ENCODE measurements around the gene CAPN2. TPM values are rescaled to one million over a fixed set of nuclear protein-coding genes. Genes with fewer than 3 reads are reported as not detected.

The CAPN2 gene
- polyA plus RNA-seq, 4 donors: 47.0 to 115 (median 68.8) TPM

DNA sequence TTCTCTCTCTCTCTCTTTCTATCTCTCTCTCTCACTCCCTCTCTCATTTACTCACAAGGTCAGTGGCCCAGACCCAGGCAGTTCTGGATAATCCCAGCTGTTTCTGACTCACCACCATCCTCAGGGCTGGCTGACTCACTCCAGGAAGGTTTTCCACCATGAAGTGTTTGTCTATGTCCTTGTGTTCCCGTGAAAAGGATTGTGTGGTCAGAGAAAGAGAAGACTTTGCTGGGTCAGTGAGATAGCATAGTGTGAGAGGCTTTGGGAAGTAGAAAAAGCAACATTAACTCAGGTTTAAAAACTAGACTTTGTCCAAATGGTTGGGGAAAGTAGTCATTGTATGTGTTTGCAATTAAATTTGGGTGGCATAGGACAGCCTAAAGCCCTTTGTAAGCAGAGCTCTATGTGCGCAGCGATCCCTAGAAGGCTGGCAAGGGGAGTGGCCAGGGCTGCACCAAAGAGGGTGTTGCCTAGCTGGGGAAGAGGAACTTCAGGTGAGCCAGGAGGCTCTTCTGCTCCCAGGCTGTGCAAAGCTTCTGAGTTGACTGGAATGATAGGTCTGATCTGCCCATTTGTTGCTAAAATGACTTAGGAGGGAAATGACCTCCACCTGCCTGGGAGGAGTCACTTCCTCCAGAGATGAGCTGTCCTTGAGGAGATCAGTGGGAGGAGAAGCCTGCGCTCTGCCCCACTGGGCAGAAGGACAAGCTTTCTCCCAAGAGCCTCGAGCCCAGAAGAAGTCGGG lies 4.9 kb upstream of the CAPN2 start:
- 23 to 42% (median 25%) methylated on average over 6 of the region's 6 CpGs for WGBS, 3 donors
- H3K4me1 ChIP-seq (ENCODE audit: control insufficient read depth in 3 of 3, insufficient read depth in 2 of 3, low read depth in 1 of 3, low read length in 2 of 3): peaks cover 7 to 16% (median 16%) of the 10 kb centered on the region in 3 donors

DNA sequence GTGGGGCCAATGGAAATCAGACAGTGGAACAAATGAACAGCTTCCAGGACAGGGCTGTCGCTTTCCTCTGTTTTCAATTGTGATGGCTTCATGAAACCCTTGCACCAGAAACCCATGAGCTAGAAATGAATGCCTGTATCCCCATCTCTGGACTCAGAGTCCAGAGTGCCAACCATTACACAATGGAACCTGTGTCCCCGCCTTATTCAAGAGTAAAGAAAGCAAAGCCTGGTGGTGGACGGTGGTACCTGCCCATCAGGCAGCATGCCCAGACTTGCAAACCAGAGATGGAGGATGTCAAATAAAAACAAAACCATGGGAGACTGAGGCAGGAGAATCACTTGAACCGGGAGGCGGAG lies 4.4 kb upstream of the CAPN2 start:
- no peaks in the 10 kb centered on the region for H3K36me3 ChIP-seq (ENCODE audit: control insufficient read depth in 3 of 3, insufficient read depth in 2 of 3, low read depth in 1 of 3, low read length in 3 of 3)
- DNase-seq (peak; percentile 71 to 80), FAIRE-seq (no peak)
- no peaks in the 10 kb centered on the region for H3K9me3 ChIP-seq (ENCODE audit: control insufficient read depth in 2 of 2, insufficient read depth in 1 of 2, low read depth in 1 of 2, low read length in 1 of 2)
- no peaks in the 10 kb centered on the region for H3K27me3 ChIP-seq (ENCODE audit: control insufficient read depth in 3 of 3, insufficient read depth in 3 of 3, low read length in 3 of 3)
- H3K4me3 ChIP-seq (ENCODE audit: low read depth in 1 of 3, low read length in 3 of 3): no peak overlapping the region
- 40 to 62% (median 44%) methylated on average over 5 of the region's 5 CpGs for WGBS, 3 donors
- peaks cover 7 to 16% (median 16%) of the 10 kb centered on the region in 3 donors for H3K4me1 ChIP-seq (ENCODE audit: control insufficient read depth in 3 of 3, insufficient read depth in 2 of 3, low read depth in 1 of 3, low read length in 2 of 3)
- H3K27ac ChIP-seq (ENCODE audit: low read depth in 1 of 3, low read length in 2 of 3): peak overlapping the region; percentile 70 to 95 (median 79)

More for the DNA sequence above, 4.9 kb upstream of the CAPN2 start:
- Histone ChIP-seq H3K36me3 (ENCODE audit: control insufficient read depth in 3 of 3, insufficient read depth in 2 of 3, low read depth in 1 of 3, low read length in 3 of 3) (no peaks in the 10 kb centered on the region), H3K9me3 (ENCODE audit: control insufficient read depth in 2 of 2, insufficient read depth in 1 of 2, low read depth in 1 of 2, low read length in 1 of 2) (no peaks in the 10 kb centered on the region), H3K27me3 (ENCODE audit: control insufficient read depth in 3 of 3, insufficient read depth in 3 of 3, low read length in 3 of 3) (no peaks in the 10 kb centered on the region), H3K27ac (ENCODE audit: low read depth in 1 of 3, low read length in 2 of 3) (peak overlapping the region; percentile 70 to 95 (median 79)), H3K4me3 (ENCODE audit: low read depth in 1 of 3, low read length in 3 of 3) (no peak overlapping the region)
- DNase-seq: peak; percentile 79 to 87
- FAIRE-seq: no peak

DNA sequence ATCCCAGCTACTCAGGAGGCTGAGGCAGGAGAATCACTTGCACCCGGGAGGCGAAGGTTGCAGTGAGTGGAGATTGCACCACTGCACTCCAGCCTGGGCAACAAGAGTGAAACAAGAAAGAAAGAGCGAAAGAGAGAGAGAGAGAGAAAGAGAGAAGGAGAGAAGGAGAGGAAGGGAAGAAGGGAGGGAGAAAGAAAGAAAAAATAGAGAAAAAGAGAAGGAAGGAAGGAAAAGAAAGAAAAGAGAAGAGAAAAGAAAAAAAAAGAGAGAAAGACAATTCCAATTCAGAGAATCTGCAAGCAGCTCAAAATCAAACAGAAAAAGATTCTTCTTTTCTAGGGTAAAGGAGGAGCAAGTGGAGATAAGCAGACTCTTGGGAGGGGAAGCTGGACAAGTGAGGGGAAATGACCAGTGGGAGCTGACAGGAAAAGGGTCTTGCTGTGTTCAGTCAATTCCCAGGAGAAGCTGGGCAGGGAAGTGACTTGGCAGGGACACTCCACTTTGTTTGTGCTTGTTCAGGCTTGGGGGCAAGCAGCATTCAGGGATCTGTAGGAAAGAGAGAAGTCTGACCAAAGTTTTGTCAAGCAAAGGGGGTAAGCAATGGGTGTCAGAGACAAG lies 3.6 kb upstream of the CAPN2 start:
- WGBS, 3 donors: 94 to 97% (median 95%) methylated on average over 3 of the region's 3 CpGs
- no peak overlapping the region for H3K27ac ChIP-seq (ENCODE audit: low read depth in 1 of 3, low read length in 2 of 3)
- peaks cover 7 to 22% (median 16%) of the 10 kb centered on the region in 3 donors for H3K4me1 ChIP-seq (ENCODE audit: control insufficient read depth in 3 of 3, insufficient read depth in 2 of 3, low read depth in 1 of 3, low read length in 2 of 3)

DNA sequence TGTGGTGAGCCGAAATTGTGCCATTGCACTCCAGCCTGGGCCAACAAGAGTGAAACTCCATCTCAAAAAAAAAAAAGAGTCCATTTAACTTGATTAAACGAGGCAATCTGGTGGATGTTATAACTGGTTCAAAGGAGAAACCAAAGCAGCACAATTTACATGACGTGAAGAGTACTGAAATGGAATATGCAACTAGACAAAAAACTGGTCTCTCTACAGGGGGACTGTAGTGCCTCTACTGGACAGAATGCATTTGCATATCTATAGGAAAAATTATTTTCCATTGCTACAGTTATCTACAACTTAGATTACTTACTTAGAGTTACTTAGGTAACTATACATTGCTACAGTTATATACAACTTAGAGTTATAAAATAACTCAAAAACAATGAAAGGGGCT lies 2.7 kb upstream of the CAPN2 start:
- H3K27me3 ChIP-seq (ENCODE audit: control insufficient read depth in 3 of 3, insufficient read depth in 3 of 3, low read length in 3 of 3): no peaks in the 10 kb centered on the region
- DNase-seq (no peak), FAIRE-seq (no peak)
- no peak overlapping the region for H3K27ac ChIP-seq (ENCODE audit: low read depth in 1 of 3, low read length in 2 of 3)
- H3K4me1 ChIP-seq (ENCODE audit: control insufficient read depth in 3 of 3, insufficient read depth in 2 of 3, low read depth in 1 of 3, low read length in 2 of 3): peaks cover 7 to 24% (median 19%) of the 10 kb centered on the region in 3 donors
- no peak overlapping the region for H3K4me3 ChIP-seq (ENCODE audit: low read depth in 1 of 3, low read length in 3 of 3)
- H3K9me3 ChIP-seq (ENCODE audit: control insufficient read depth in 2 of 2, insufficient read depth in 1 of 2, low read depth in 1 of 2, low read length in 1 of 2): no peaks in the 10 kb centered on the region
- 73 to 77% (median 73%) methylated on average over 3 of the region's 3 CpGs for WGBS, 3 donors
- no peaks in the 10 kb centered on the region for H3K36me3 ChIP-seq (ENCODE audit: control insufficient read depth in 3 of 3, insufficient read depth in 2 of 3, low read depth in 1 of 3, low read length in 3 of 3)

More for the DNA sequence above, 3.6 kb upstream of the CAPN2 start:
- FAIRE-seq: no peak
- no peaks in the 10 kb centered on the region for H3K36me3 ChIP-seq (ENCODE audit: control insufficient read depth in 3 of 3, insufficient read depth in 2 of 3, low read depth in 1 of 3, low read length in 3 of 3)
- DNase-seq: no peak
- no peaks in the 10 kb centered on the region for H3K9me3 ChIP-seq (ENCODE audit: control insufficient read depth in 2 of 2, insufficient read depth in 1 of 2, low read depth in 1 of 2, low read length in 1 of 2)
- no peak overlapping the region for H3K4me3 ChIP-seq (ENCODE audit: low read depth in 1 of 3, low read length in 3 of 3)
- H3K27me3 ChIP-seq (ENCODE audit: control insufficient read depth in 3 of 3, insufficient read depth in 3 of 3, low read length in 3 of 3): no peaks in the 10 kb centered on the region

DNA sequence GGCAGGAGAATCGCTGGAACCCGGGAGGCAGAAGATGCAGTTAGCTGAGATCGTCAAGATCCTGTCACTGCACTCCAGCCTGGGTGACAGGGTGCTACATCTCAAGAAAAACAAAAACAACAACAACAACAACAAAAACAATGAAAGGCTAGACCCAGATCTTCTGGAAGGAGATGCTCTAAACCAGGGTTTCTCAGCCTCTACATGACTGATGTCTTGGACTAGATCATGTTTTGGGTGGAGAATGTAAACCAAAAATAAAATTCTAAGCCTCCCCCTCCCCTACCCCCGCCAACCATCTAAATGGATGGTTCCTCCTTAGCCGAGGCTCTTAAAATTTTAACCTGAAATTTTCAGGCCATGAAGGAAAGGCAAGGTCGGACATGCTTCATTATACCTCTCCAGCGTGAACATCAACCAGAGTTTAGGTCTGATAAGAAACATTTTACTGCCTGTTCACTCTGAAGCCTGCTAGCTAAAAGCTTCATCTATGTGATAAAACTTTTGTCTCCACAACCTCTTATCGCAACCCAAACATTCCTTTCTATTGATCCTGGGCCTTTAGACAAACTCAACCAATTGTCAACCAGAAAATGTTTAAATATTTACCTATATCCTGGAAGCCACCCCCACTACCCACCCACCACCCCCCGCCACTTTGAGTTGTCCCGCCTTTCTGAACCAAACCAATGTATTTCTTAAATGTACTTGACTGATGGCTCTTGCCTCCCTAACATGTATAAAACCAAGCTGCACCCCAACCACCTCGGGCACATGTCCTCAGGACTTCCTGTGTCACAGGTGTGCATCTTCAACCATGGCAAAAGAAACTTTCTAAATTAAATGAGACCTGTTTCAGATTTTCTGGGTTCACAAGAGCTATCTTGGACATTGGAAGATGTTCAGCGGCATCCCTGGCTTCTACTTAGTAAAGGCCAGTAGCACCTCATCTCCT lies 1.9 kb upstream of the CAPN2 start:
- Histone ChIP-seq H3K4me1 (ENCODE audit: control insufficient read depth in 3 of 3, insufficient read depth in 2 of 3, low read depth in 1 of 3, low read length in 2 of 3) (peaks cover 11 to 32% (median 21%) of the 10 kb centered on the region in 3 donors), H3K27me3 (ENCODE audit: control insufficient read depth in 3 of 3, insufficient read depth in 3 of 3, low read length in 3 of 3) (no peaks in the 10 kb centered on the region), H3K4me3 (ENCODE audit: low read depth in 1 of 3, low read length in 3 of 3) (no peak overlapping the region), H3K9me3 (ENCODE audit: control insufficient read depth in 2 of 2, insufficient read depth in 1 of 2, low read depth in 1 of 2, low read length in 1 of 2) (no peaks in the 10 kb centered on the region), H3K36me3 (ENCODE audit: control insufficient read depth in 3 of 3, insufficient read depth in 2 of 3, low read depth in 1 of 3, low read length in 3 of 3) (no peaks in the 10 kb centered on the region), H3K27ac (ENCODE audit: low read depth in 1 of 3, low read length in 2 of 3) (no peak overlapping the region)
- 80 to 84% (median 82%) methylated on average over 12 of the region's 12 CpGs for WGBS, 3 donors
- FAIRE-seq: no peak
- DNase-seq: no peak

DNA sequence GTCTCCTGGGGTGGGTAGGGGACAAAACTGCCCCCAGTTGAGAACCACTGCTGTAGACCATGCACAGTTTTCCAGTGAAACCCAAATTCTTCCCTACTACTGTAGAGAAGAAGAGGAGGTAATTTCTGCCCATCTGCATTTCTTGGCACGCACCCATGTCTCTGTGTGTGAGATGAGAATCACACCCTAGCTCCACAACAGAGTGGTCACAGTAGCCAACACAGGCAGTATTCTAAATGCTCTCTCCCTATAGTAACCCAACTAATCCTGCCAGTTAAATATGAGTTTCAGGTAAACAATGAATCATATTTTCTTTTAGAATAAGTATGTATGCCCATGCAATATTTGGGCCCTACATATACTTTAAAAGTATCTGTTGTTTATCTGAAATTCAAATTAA lies 1.2 kb upstream of the CAPN2 start:
- DNase-seq (no peak), FAIRE-seq (no peak)
- Histone ChIP-seq H3K4me3 (ENCODE audit: low read depth in 1 of 3, low read length in 3 of 3) (no peak overlapping the region), H3K36me3 (ENCODE audit: control insufficient read depth in 3 of 3, insufficient read depth in 2 of 3, low read depth in 1 of 3, low read length in 3 of 3) (no peaks in the 10 kb centered on the region), H3K9me3 (ENCODE audit: control insufficient read depth in 2 of 2, insufficient read depth in 1 of 2, low read depth in 1 of 2, low read length in 1 of 2) (no peaks in the 10 kb centered on the region), H3K27me3 (ENCODE audit: control insufficient read depth in 3 of 3, insufficient read depth in 3 of 3, low read length in 3 of 3) (no peaks in the 10 kb centered on the region), H3K4me1 (ENCODE audit: control insufficient read depth in 3 of 3, insufficient read depth in 2 of 3, low read depth in 1 of 3, low read length in 2 of 3) (peaks cover 11 to 37% (median 18%) of the 10 kb centered on the region in 3 donors), H3K27ac (ENCODE audit: low read depth in 1 of 3, low read length in 2 of 3) (no peak overlapping the region)
- 74 to 83% (median 83%) methylated on average over 1 of the region's 1 CpG for WGBS, 3 donors

DNA sequence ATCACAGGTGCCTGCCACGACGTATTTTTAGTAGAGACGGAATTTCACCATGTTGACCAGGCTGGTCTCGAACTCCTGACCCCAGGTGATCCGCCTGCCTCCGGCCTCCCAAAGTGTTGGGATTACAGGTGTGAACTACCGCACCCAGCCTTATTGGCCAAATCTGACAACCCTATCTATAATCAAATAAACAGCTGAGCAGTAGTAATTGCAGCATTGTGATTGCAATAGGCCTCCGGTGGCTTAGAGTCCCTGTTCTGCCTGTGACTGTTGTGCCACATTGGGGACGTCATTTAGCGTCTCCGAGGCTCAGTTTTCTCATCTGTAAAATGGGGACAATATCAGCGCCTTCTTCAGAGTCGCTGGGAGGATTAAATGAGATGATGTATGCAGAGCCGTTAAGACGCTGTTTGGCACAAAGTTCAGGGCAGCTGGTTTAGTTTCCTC lies 569 bp upstream of the CAPN2 start:
- peak overlapping the region in 2 of 3 donors; percentile 16 to 86 for H3K4me3 ChIP-seq (ENCODE audit: low read depth in 1 of 3, low read length in 3 of 3)

More for the DNA sequence above, 569 bp upstream of the CAPN2 start:
- Histone ChIP-seq H3K4me1 (ENCODE audit: control insufficient read depth in 3 of 3, insufficient read depth in 2 of 3, low read depth in 1 of 3, low read length in 2 of 3) (peaks cover 11 to 33% (median 19%) of the 10 kb centered on the region in 3 donors), H3K27ac (ENCODE audit: low read depth in 1 of 3, low read length in 2 of 3) (peak overlapping the region in 2 of 3 donors; percentile 11 to 98), H3K9me3 (ENCODE audit: control insufficient read depth in 2 of 2, insufficient read depth in 1 of 2, low read depth in 1 of 2, low read length in 1 of 2) (no peaks in the 10 kb centered on the region), H3K27me3 (ENCODE audit: control insufficient read depth in 3 of 3, insufficient read depth in 3 of 3, low read length in 3 of 3) (no peaks in the 10 kb centered on the region), H3K36me3 (ENCODE audit: control insufficient read depth in 3 of 3, insufficient read depth in 2 of 3, low read depth in 1 of 3, low read length in 3 of 3) (no peaks in the 10 kb centered on the region)
- FAIRE-seq (no peak), DNase-seq (no peak)
- WGBS, 3 donors: 27 to 64% (median 42%) methylated on average over 15 of the region's 15 CpGs

Data from small intestine (tissue), 7 donors.